Neuronal stem cell (in vitro differentiated cells): ENCODE measurements around the gene ZFR2.

Source experiments
- DNase-seq: peaks from one replicate; pipeline ENCODE4 v3.0.0-alpha.2; 2013; ENCODE audit warnings: low spot score
- H2AFZ ChIP-seq: one replicate; pipeline ENCODE4 v1.6.1; 2013; ENCODE audit warnings: mild to moderate bottlenecking, low read length, inconsistent platforms
- H2AK5ac ChIP-seq: 2 replicates; pipeline ENCODE4 v1.6.1; 2013; ENCODE audit warnings: low read depth, mild to moderate bottlenecking, inconsistent platforms, low read length, moderate library complexity, mixed read lengths
- H2BK120ac ChIP-seq: 2 replicates; pipeline ENCODE4 v1.6.1; 2013; ENCODE audit warnings: low read depth, mild to moderate bottlenecking, inconsistent platforms, low read length, moderate library complexity, mixed read lengths
- H2BK12ac ChIP-seq: one replicate; pipeline ENCODE4 v1.6.1; 2013; ENCODE audit warnings: low read length, inconsistent platforms
- H2BK15ac ChIP-seq: 2 replicates; pipeline ENCODE4 v1.6.1; 2013; ENCODE audit warnings: mild to moderate bottlenecking, low read length, inconsistent platforms, mixed read lengths
- H2BK5ac ChIP-seq: one replicate; pipeline ENCODE4 v1.6.1; 2013; ENCODE audit warnings: inconsistent platforms, mild to moderate bottlenecking, low read length, moderate library complexity
- H3K14ac ChIP-seq: one replicate; pipeline ENCODE4 v1.6.1; 2013; ENCODE audit warnings: low read length, inconsistent platforms
- H3K18ac ChIP-seq: 2 replicates; pipeline ENCODE4 v1.6.1; 2013; ENCODE audit warnings: low read length, inconsistent platforms
- H3K23ac ChIP-seq: 2 replicates; pipeline ENCODE4 v1.6.1; 2013; ENCODE audit warnings: low read depth, mild to moderate bottlenecking, mixed read lengths, low read length, inconsistent platforms; ENCODE audit not compliant: poor library complexity
- H3K27ac ChIP-seq: replicated peaks from 3 replicates; pipeline ENCODE4 v1.5.1; 2013; ENCODE audit warnings: low read length, inconsistent platforms
- H3K27me3 ChIP-seq, 3 experiments: 2 replicates each; pipeline ENCODE4 v1.6.1; 2013; ENCODE audit warnings: low read length in 3 of 3, mild to moderate bottlenecking in 2 of 3, inconsistent platforms in 1 of 3, low read depth in 1 of 3, mixed read lengths in 1 of 3, moderate library complexity in 1 of 3; ENCODE audit not compliant: control insufficient read depth in 3 of 3, insufficient read depth in 3 of 3
- H3K36me3 ChIP-seq, 2 donors: replicated peaks in 1 of 2; 2 replicates each; pipeline ENCODE4 v1.6.1; 2013; ENCODE audit warnings: low read length in 2 of 2; ENCODE audit not compliant: control insufficient read depth in 2 of 2, insufficient read depth in 2 of 2
- H3K4ac ChIP-seq: 2 replicates; pipeline ENCODE4 v1.6.1; 2013; ENCODE audit warnings: inconsistent platforms, mild to moderate bottlenecking, low read length, moderate library complexity
- H3K4me1 ChIP-seq, 2 donors: 1 replicate in 1 of 2; 2 replicates in 1 of 2; pipeline ENCODE4 v1.6.1; 2013; ENCODE audit warnings: low read length in 2 of 2, low read depth in 1 of 2; ENCODE audit not compliant: control insufficient read depth in 2 of 2, insufficient read depth in 1 of 2
- H3K4me2 ChIP-seq: one replicate; pipeline ENCODE4 v1.6.1; 2013; ENCODE audit warnings: mild to moderate bottlenecking, low read length, inconsistent platforms; ENCODE audit not compliant: insufficient read depth, poor library complexity, severe bottlenecking
- H3K4me3 ChIP-seq, 2 donors: 2 replicates each; pipeline ENCODE4 v1.5.1; 2013; ENCODE audit warnings: low read length in 2 of 2, mild to moderate bottlenecking in 2 of 2, inconsistent platforms in 1 of 2, moderate library complexity in 1 of 2
- H3K79me1 ChIP-seq: one replicate; pipeline ENCODE4 v1.6.1; 2013; ENCODE audit warnings: low read depth, mild to moderate bottlenecking, inconsistent platforms, low read length, moderate library complexity
- H3K9ac ChIP-seq: one replicate; pipeline ENCODE4 v1.6.1; 2013; ENCODE audit warnings: mild to moderate bottlenecking, low read depth, low read length, inconsistent platforms; ENCODE audit not compliant: poor library complexity
- H3K9me3 ChIP-seq, 2 donors: replicated peaks in 1 of 2; 2 replicates each; pipeline versions ENCODE3 to v1.6.1; 2013; ENCODE audit warnings: low read length in 2 of 2, mild to moderate bottlenecking in 2 of 2, inconsistent platforms in 1 of 2, low read depth in 1 of 2, mixed read lengths in 1 of 2, moderate library complexity in 1 of 2; ENCODE audit not compliant: control insufficient read depth in 2 of 2, insufficient read depth in 1 of 2
- H4K8ac ChIP-seq: one replicate; pipeline ENCODE4 v1.6.1; 2013; ENCODE audit warnings: low read depth, mild to moderate bottlenecking, inconsistent platforms, low read length, moderate library complexity
- H4K91ac ChIP-seq: one replicate; pipeline ENCODE4 v1.6.1; 2013; ENCODE audit warnings: low read length, low read depth, mild to moderate bottlenecking, inconsistent platforms; ENCODE audit not compliant: poor library complexity
- WGBS, 2 donors: extraction: QIAGEN DNeasy Blood & Tissue Kit; methylation state at CpG; one replicate each; pipeline ENCODE4 v1.1.7; 2013; ENCODE audit warnings: missing lambda C conversion rate in 2 of 2, mixed read lengths in 1 of 2; ENCODE audit not compliant: insufficient read length in 2 of 2, insufficient replicate concordance in 1 of 2; ENCODE audit errors: extremely low coverage in 2 of 2; 5-methylcytosine and 5-hydroxymethylcytosine counted together

Gene ZFR2

GRCh38 chr19:3899531-3900294 is 30.9 kb upstream of the ZFR2 start:
- Histone ChIP-seq H3K4me1 (no peaks in the 10 kb centered on the region), H2AK5ac (no peak overlapping the region), H2AFZ (no peak overlapping the region), H3K9me3 (peaks cover 5 to 6% of the 10 kb centered on the region in 2 donors), H3K23ac (no peak overlapping the region), H3K27ac (no peak overlapping the region), H3K27me3 (no peaks in the 10 kb centered on the region), H3K4ac (no peak overlapping the region), H4K8ac (no peak overlapping the region), H2BK15ac (no peak overlapping the region), H3K9ac (no peak overlapping the region), H3K79me1 (no peaks in the 10 kb centered on the region), H3K14ac (no peak overlapping the region), H3K4me2 (no peak overlapping the region), H2BK5ac (no peak overlapping the region), H2BK12ac (no peak overlapping the region), H3K36me3 (peaks cover 8 to 11% of the 10 kb centered on the region in 2 donors), H3K4me3 (no peak overlapping the region), H4K91ac (no peak overlapping the region), H3K18ac (no peak overlapping the region), H2BK120ac (no peak overlapping the region)
- no peak for DNase-seq
- WGBS, 2 donors, result no CpG with 5 or more reads among the region's 18 CpGs

GRCh38 chr19:3898426-3898825 is 29.6 kb upstream of the ZFR2 start:
- Histone ChIP-seq H3K4me3 (no peak overlapping the region), H3K79me1 (no peaks in the 10 kb centered on the region), H3K14ac (no peak overlapping the region), H3K9ac (no peak overlapping the region), H2BK15ac (no peak overlapping the region), H3K4ac (no peak overlapping the region), H3K18ac (no peak overlapping the region), H2BK120ac (no peak overlapping the region), H3K4me1 (no peaks in the 10 kb centered on the region), H4K8ac (no peak overlapping the region), H3K9me3 (peaks cover 5 to 6% of the 10 kb centered on the region in 2 donors), H3K4me2 (no peak overlapping the region), H2BK12ac (no peak overlapping the region), H3K27ac (no peak overlapping the region), H3K27me3 (no peaks in the 10 kb centered on the region), H3K23ac (no peak overlapping the region), H2AFZ (no peak overlapping the region), H2AK5ac (no peak overlapping the region), H2BK5ac (no peak overlapping the region), H4K91ac (no peak overlapping the region), H3K36me3 (peaks cover 8 to 11% of the 10 kb centered on the region in 2 donors)
- no peak for DNase-seq
- no CpG with 5 or more reads among the region's 3 CpGs for WGBS, 2 donors

GRCh38 chr19:3897936-3898335 is 29.1 kb upstream of the ZFR2 start:
- peaks cover 5 to 6% of the 10 kb centered on the region in 2 donors for H3K9me3 ChIP-seq
- peaks cover 8 to 11% of the 10 kb centered on the region in 2 donors for H3K36me3 ChIP-seq
- H2BK5ac ChIP-seq, result no peak overlapping the region
- H3K27ac ChIP-seq, result no peak overlapping the region
- H3K4me2 ChIP-seq, result no peak overlapping the region
- H3K14ac ChIP-seq, result no peak overlapping the region
- no peak overlapping the region for H2BK12ac ChIP-seq
- no peak overlapping the region for H4K91ac ChIP-seq
- H3K9ac ChIP-seq, result no peak overlapping the region
- no peaks in the 10 kb centered on the region for H3K4me1 ChIP-seq
- H3K79me1 ChIP-seq, result no peaks in the 10 kb centered on the region
- no peaks in the 10 kb centered on the region for H3K27me3 ChIP-seq
- H4K8ac ChIP-seq, result no peak overlapping the region
- no peak overlapping the region for H3K4ac ChIP-seq
- no peak overlapping the region for H3K4me3 ChIP-seq
- DNase-seq, result no peak
- no peak overlapping the region for H2BK15ac ChIP-seq
- H2BK120ac ChIP-seq, result no peak overlapping the region
- H2AFZ ChIP-seq, result no peak overlapping the region
- no peak overlapping the region for H3K23ac ChIP-seq
- H2AK5ac ChIP-seq, result no peak overlapping the region
- H3K18ac ChIP-seq, result no peak overlapping the region
- no CpG with 5 or more reads among the region's 4 CpGs for WGBS, 2 donors

- Histone ChIP-seq H3K9ac (no peak overlapping the region), H3K4ac (no peak overlapping the region), H3K9me3 (peaks cover 5 to 6% of the 10 kb centered on the region in 2 donors), H3K4me3 (no peak overlapping the region), H3K36me3 (peaks cover 4 to 6% of the 10 kb centered on the region in 2 donors), H2AFZ (no peak overlapping the region), H3K4me1 (no peaks in the 10 kb centered on the region), H3K23ac (no peak overlapping the region), H2BK12ac (no peak overlapping the region), H3K27ac (no peak overlapping the region), H2BK120ac (no peak overlapping the region), H3K18ac (no peak overlapping the region), H4K8ac (no peak overlapping the region), H2BK15ac (no peak overlapping the region), H4K91ac (no peak overlapping the region), H3K14ac (no peak overlapping the region), H2BK5ac (no peak overlapping the region), H3K4me2 (no peak overlapping the region), H2AK5ac (no peak overlapping the region), H3K27me3 (no peaks in the 10 kb centered on the region), H3K79me1 (no peaks in the 10 kb centered on the region)
- WGBS, 2 donors, result no CpG with 5 or more reads among the region's 5 CpGs
- no peak for DNase-seq
Observed at GRCh38 chr19:3895788-3896187, 26.9 kb upstream of the ZFR2 start.
